K562 (cell line): ENCODE measurements around the gene DAAM1. TPM values are rescaled to one million over a fixed set of nuclear protein-coding genes. Genes with fewer than 3 reads are reported as not detected.
A peak's percentile ranks its signal among the peaks of the same experiment; 100 is the strongest.

ENCODE experiments used
- ATAC-seq: fragments of 200-7000 bp; cut with Tn5 transposase; 3 replicates; pipeline ENCODE4 v1.9.1; 2020; ENCODE audit warnings: moderate library complexity
- BruUV-seq: library from RNA; stranded (reverse); fragments of 400-500 nt; replicated peaks from 2 replicates; lab custom pipeline; 2021; lab: Mats Ljungman, UMichigan
- CTCF ChIA-PET: fragments of 300-600 bp; formaldehyde crosslinking; extraction: SDS; loops from one replicate; lab custom pipeline; 2021; ENCODE audit warnings: low intra/inter-chr PET ratio; lab: Yijun Ruan, JAX
- POLR2A ChIA-PET: fragments of 300-600, 350-650 bp; sonication (Branson Sonifier 250); formaldehyde crosslinking; extraction: SDS; loops from one replicate; lab custom pipeline; 2021; ENCODE audit warnings: antibody characterized with exemption, inconsistent platforms; lab: Yijun Ruan, JAX
- DNase-seq, 4 experiments: peaks; one replicate each; pipeline versions ENCODE4 v3.0.0 to v3.0.0-alpha.2; 2011 to 2018; ENCODE audit warnings: low spot score in 3 of 4, mixed read lengths in 3 of 4; ENCODE audit errors: extremely low read depth in 1 of 4
- FAIRE-seq: peaks from 2 replicates; lab custom pipeline; 2011; peaks lifted over from hg19 to GRCh38; lab: Jason Lieb, UNC
- H2AFZ ChIP-seq: 2 replicates; pipeline ENCODE4 v1.6.0; 2011; ENCODE audit warnings: low read depth, low read length, control low read depth, inconsistent platforms
- H3K27ac ChIP-seq: fragments of 200-600 bp; 3 replicates; pipeline ENCODE4 v1.8.0; 2011; ENCODE audit warnings: low read depth, mild to moderate bottlenecking, control low read depth, inconsistent platforms, low read length, moderate library complexity, mixed read lengths; ENCODE audit errors: extremely low read depth
- H3K27me3 ChIP-seq, 2 experiments: fragments of 300-600 bp in 1 of 2; 2 replicates in 1 of 2; 3 replicates in 1 of 2; pipeline versions ENCODE4 v1.6.0 to v1.8.0; 2011; ENCODE audit warnings: inconsistent platforms in 2 of 2, low read length in 2 of 2, mild to moderate bottlenecking in 1 of 2, mixed read lengths in 1 of 2, moderate library complexity in 1 of 2; ENCODE audit not compliant: control insufficient read depth in 2 of 2, insufficient read depth in 2 of 2
- H3K36me3 ChIP-seq: fragments of 300-600 bp; 3 replicates; pipeline ENCODE4 v1.8.0; 2011; ENCODE audit warnings: mild to moderate bottlenecking, low read length, inconsistent platforms; ENCODE audit not compliant: control insufficient read depth, insufficient read depth
- H3K4me1 ChIP-seq, 2 experiments: fragments of 200-600 bp in 1 of 2; replicated peaks in 1 of 2; 2 replicates in 1 of 2; 3 replicates in 1 of 2; pipeline versions ENCODE4 v1.5.1 to v1.8.0; 2011; ENCODE audit warnings: inconsistent platforms in 2 of 2, low read length in 2 of 2, mild to moderate bottlenecking in 1 of 2, mixed read lengths in 1 of 2, moderate library complexity in 1 of 2; ENCODE audit not compliant: control insufficient read depth in 2 of 2, insufficient read depth in 2 of 2
- H3K4me2 ChIP-seq: 2 replicates; pipeline ENCODE4 v1.6.1; 2011; ENCODE audit warnings: low read length, control low read depth, inconsistent platforms, mixed read lengths; ENCODE audit not compliant: insufficient read depth
- H3K4me3 ChIP-seq: fragments of 200-600 bp; sonication (generic), shearing (Covaris generic); 2 replicates; pipeline ENCODE4 v1.5.1; 2016; ENCODE audit warnings: control low read depth, inconsistent platforms
- H3K79me2 ChIP-seq: fragments of 200-600 bp; 3 replicates; pipeline ENCODE4 v1.8.0; 2011; ENCODE audit warnings: low read length, inconsistent platforms; ENCODE audit not compliant: control insufficient read depth, insufficient read depth
- H3K9ac ChIP-seq, 2 experiments: 2 replicates each; pipeline versions ENCODE4 v1.6.0 to v1.6.1; 2011; ENCODE audit warnings: low read depth in 2 of 2, low read length in 2 of 2, control low read depth in 1 of 2, inconsistent platforms in 1 of 2, mild to moderate bottlenecking in 1 of 2, mixed read lengths in 1 of 2; ENCODE audit not compliant: insufficient read depth in 1 of 2
- H3K9me1 ChIP-seq: one replicate; pipeline ENCODE4 v1.6.0; 2011; ENCODE audit warnings: inconsistent platforms, mild to moderate bottlenecking, low read length, moderate library complexity; ENCODE audit not compliant: control insufficient read depth, insufficient read depth
- H3K9me3 ChIP-seq: replicated peaks from 2 replicates; pipeline ENCODE4 v1.5.1; 2011; ENCODE audit warnings: low read depth, low read length, inconsistent platforms; ENCODE audit not compliant: control insufficient read depth, insufficient read depth
- H4K20me1 ChIP-seq: replicated peaks from 2 replicates; pipeline ENCODE4 v1.6.1; 2011; ENCODE audit warnings: low read length, inconsistent platforms, mixed read lengths; ENCODE audit not compliant: control insufficient read depth, insufficient read depth
- ARNT ChIP-seq, 2 experiments: fragments of 450-650 bp; IDR thresholded peaks; 2 replicates each; pipeline ENCODE4 v1.6.1; 2016; ENCODE audit warnings: mild to moderate bottlenecking in 1 of 2
- PBX2 ChIP-seq, 2 experiments: IDR thresholded peaks in 1 of 2; conservative IDR thresholded peaks in 1 of 2; 2 replicates each; pipeline ENCODE4 v1.6.1; 2016; ENCODE audit warnings: low read depth in 2 of 2, mild to moderate bottlenecking in 1 of 2, missing compliant biosample characterization in 1 of 2, missing genetic modification characterization in 1 of 2, moderate library complexity in 1 of 2
- WGBS: fragments of 100-300 bp; shearing (Covaris generic); methylation state at CpG from one replicate; pipeline ENCODE4 v1.1.6; 2016; ENCODE audit warnings: low coverage, mixed read lengths; ENCODE audit not compliant: insufficient coverage; ENCODE audit errors: missing lambda C conversion rate; 5-methylcytosine and 5-hydroxymethylcytosine counted together
- in situ Hi-C: fragments of 300-500 bp; cut with MboI; formaldehyde crosslinking; loops from 4 replicates; pipeline ENCODE4 v1.15.0; 2018; ENCODE audit warnings: inconsistent platforms, mixed read lengths
- intact Hi-C: fragments of 100-400 bp; cut with micrococcal nuclease; formaldehyde crosslinking; loops from 2 replicates; pipeline ENCODE4 v1.14.2; 2022
- polyA plus RNA-seq, 8 experiments: library from polyadenylated mRNA; depleted of rRNA in 4 of 8; stranded (reverse) in 5 of 8; unstranded in 3 of 8; fragments of >200 nt; fragmentation: Nextera tagmentation in 2 of 8; fragmentation: Illumina TruSeq in 1 of 8; extraction: Ambion mirVana in 2 of 8; extraction: Trizol in 1 of 8; gene quantifications; 2 replicates each; pipeline versions ENCODE4 v1.2.1 to v1.2.3, GENCODE V29; 2011 to 2014; ENCODE audit warnings: inconsistent platforms in 1 of 8, missing spikeins in 1 of 8
- total RNA-seq, 7 experiments: library from RNA; depleted of rRNA in 6 of 7; stranded (reverse); fragments of >200 nt in 6 of 7; fragmentation: Illumina TruSeq in 2 of 7; extraction: Trizol in 2 of 7; gene quantifications; 2 replicates each; pipeline versions ENCODE4 v1.2.1 to v1.2.3, GENCODE V29; 2011 to 2021; ENCODE audit warnings: low replicate concordance in 1 of 7

Gene DAAM1
- total and polyA plus RNA-seq, 9 of the 15 experiments (the other 6 are each of a cell fraction or from before 2014, with no cell fraction given), result 3.6 to 11.6 (median 6.7) TPM

- POLR2A ChIA-PET, result no interaction called here
These were observed 42.0 kb upstream of the DAAM1 start for GRCh38 chr14:59146484-59146883.

More at GRCh38 chr14:59146484-59146883, 42.0 kb upstream of the DAAM1 start:
- Histone ChIP-seq H3K27ac (no peak overlapping the region), H3K9me3 (no peaks in the 10 kb centered on the region), H3K4me3 (no peak overlapping the region), H3K36me3 (no peaks in the 10 kb centered on the region), H2AFZ (no peak overlapping the region), H4K20me1 (no peaks in the 10 kb centered on the region)
- DNase-seq, result no peak
- FAIRE-seq, result no peak
- WGBS, result 0% methylated on average over 2 of the region's 2 CpGs
- ATAC-seq, result no peak
- CTCF ChIA-PET, result no interaction called here
- TF ChIP-seq ARNT (IDR thresholded peaks at IDR 0.05), result no peak
- no peak for TF ChIP-seq PBX2 (CRISPR knock-in tag; IDR thresholded peaks at IDR 0.05; ENCODE audit: low read depth)
- peak; percentile 58 for TF ChIP-seq PBX2 (tag; conservative IDR thresholded peaks at IDR 0.05; ENCODE audit: low read depth)
- TF ChIP-seq, all 486 proteins: peak for 1
- H3K4me1 ChIP-seq, result no peaks in the 10 kb centered on the region
- in situ Hi-C loops, result no loop called here
- H3K79me2 ChIP-seq, result no peaks in the 10 kb centered on the region
- no peak overlapping the region for H3K9ac ChIP-seq
- intact Hi-C loops, result loop anchor here (10.0 kb wide), 1 partner anchor 158 kb away; no protein-coding TSS in a partner anchor
- BruUV-seq, result no TSS peak
- H3K9me1 ChIP-seq, result no peaks in the 10 kb centered on the region
- H3K4me2 ChIP-seq, result no peak overlapping the region
- H3K27me3 ChIP-seq, result no peaks in the 10 kb centered on the region; a peak in 1 of 5 replicates
